SK-N-SH treated with all-trans-retinoic acid at 6 μM for 48 hours (cell line): ENCODE measurements around the gene PTPRCAP.

ENCODE experiments used
- ATAC-seq: fragments of 200-7000 bp; cut with Tn5 transposase; 3 replicates; pipeline ENCODE4 v1.9.1; 2020; ENCODE audit warnings: mild to moderate bottlenecking, moderate library complexity
- ARNTL ChIP-seq: fragments of 450-650 bp; formaldehyde crosslinking; IDR thresholded peaks from 2 replicates; pipeline ENCODE4 v1.5.0; 2020; ENCODE audit warnings: low read depth, mild to moderate bottlenecking, moderate library complexity, borderline replicate concordance
- BACH2 ChIP-seq: fragments of 250-450 bp; sonication (Bioruptor Pico); IDR thresholded peaks from 2 replicates; pipeline ENCODE4 v1.9.0; 2021; ENCODE audit warnings: mild to moderate bottlenecking, borderline replicate concordance
- CREB5 ChIP-seq: fragments of 250-450 bp; sonication (Bioruptor Pico); IDR thresholded peaks from 2 replicates; pipeline ENCODE4 v1.5.1; 2020; ENCODE audit warnings: low read depth, mild to moderate bottlenecking, moderate library complexity
- CSDC2 ChIP-seq: fragments of 250-450 bp; sonication (Bioruptor Pico); IDR thresholded peaks from 2 replicates; pipeline ENCODE4 v1.5.0; 2020; ENCODE audit warnings: mild to moderate bottlenecking, moderate library complexity
- CSRNP3 ChIP-seq: fragments of 250-450 bp; sonication (Bioruptor Pico); IDR thresholded peaks from 2 replicates; pipeline ENCODE4 v1.5.1; 2021; ENCODE audit warnings: mild to moderate bottlenecking, moderate library complexity
- ESRRG ChIP-seq: fragments of 250-450 bp; sonication (Bioruptor Pico); IDR thresholded peaks from 2 replicates; pipeline ENCODE4 v1.6.1; 2021; ENCODE audit warnings: mild to moderate bottlenecking
- GLIS3 ChIP-seq: fragments of 250-450 bp; sonication (Bioruptor Pico); IDR thresholded peaks from 2 replicates; pipeline ENCODE4 v1.5.0; 2020; ENCODE audit warnings: mild to moderate bottlenecking, moderate library complexity
- ISL1 ChIP-seq: fragments of 250-450 bp; sonication (Bioruptor Pico); IDR thresholded peaks from 2 replicates; pipeline ENCODE4 v2.1.2; 2022; ENCODE audit warnings: mild to moderate bottlenecking, moderate library complexity
- OSR1 ChIP-seq: fragments of 250-450 bp; sonication (Bioruptor Pico); IDR thresholded peaks from 2 replicates; pipeline ENCODE4 v1.8.0; 2022; ENCODE audit warnings: moderate library complexity, mild to moderate bottlenecking, inconsistent platforms
- POU6F1 ChIP-seq: fragments of 250-450 bp; sonication (Bioruptor Pico); IDR thresholded peaks from 2 replicates; pipeline ENCODE4 v1.8.0; 2021; ENCODE audit warnings: low read depth, mild to moderate bottlenecking, moderate library complexity, borderline replicate concordance
- PPARA ChIP-seq: fragments of 250-450 bp; sonication (Bioruptor Pico); IDR thresholded peaks from 2 replicates; pipeline ENCODE4 v1.5.0; 2020; ENCODE audit warnings: mild to moderate bottlenecking, borderline replicate concordance
- RARB ChIP-seq: fragments of 250-450 bp; sonication (Bioruptor Pico); IDR thresholded peaks from 2 replicates; pipeline ENCODE4 v1.8.0; 2021; ENCODE audit warnings: mild to moderate bottlenecking, moderate library complexity
- SNAI2 ChIP-seq: fragments of 250-450 bp; sonication (Bioruptor Pico); IDR thresholded peaks from 2 replicates; pipeline ENCODE4 v1.5.0; 2020; ENCODE audit warnings: mild to moderate bottlenecking, moderate library complexity
- TCF4 ChIP-seq: fragments of 250-450 bp; sonication (Bioruptor Pico); IDR thresholded peaks from 2 replicates; pipeline ENCODE4 v1.8.0; 2021; ENCODE audit warnings: mild to moderate bottlenecking, moderate library complexity, borderline replicate concordance
- TSHZ2 ChIP-seq: fragments of 250-450 bp; sonication (Bioruptor Pico); IDR thresholded peaks from 2 replicates; pipeline ENCODE4 v1.5.0; 2020; ENCODE audit warnings: mild to moderate bottlenecking, moderate library complexity
- ZC3H10 ChIP-seq: fragments of 250-450 bp; sonication (Bioruptor Pico); IDR thresholded peaks from 2 replicates; pipeline ENCODE4 v1.5.1; 2021; ENCODE audit warnings: mild to moderate bottlenecking, moderate library complexity
- ZFP3 ChIP-seq: fragments of 250-450 bp; sonication (Bioruptor Pico); IDR thresholded peaks from 2 replicates; pipeline ENCODE4 v1.5.0; 2020; ENCODE audit warnings: mild to moderate bottlenecking, moderate library complexity
- ZFP30 ChIP-seq: fragments of 450-650 bp; formaldehyde crosslinking; IDR thresholded peaks from 2 replicates; pipeline ENCODE4 v1.5.0; 2022; ENCODE audit warnings: mild to moderate bottlenecking, moderate library complexity
- ZNF565 ChIP-seq: fragments of 450-650 bp; formaldehyde crosslinking; conservative IDR thresholded peaks from 2 replicates; pipeline ENCODE4 v1.5.0; 2020; ENCODE audit warnings: low read depth, mild to moderate bottlenecking, moderate library complexity
- ZNF70 ChIP-seq: fragments of 450-650 bp; formaldehyde crosslinking; IDR thresholded peaks from 2 replicates; pipeline ENCODE4 v1.5.0; 2020; ENCODE audit warnings: mild to moderate bottlenecking, moderate library complexity
- ZNF8 ChIP-seq: fragments of 450-650 bp; formaldehyde crosslinking; IDR thresholded peaks from 2 replicates; pipeline ENCODE4 v1.5.0; 2020; ENCODE audit warnings: mild to moderate bottlenecking, moderate library complexity

PTPRCAP gene

GRCh38 chr11:67453816-67454732 is 16.6 kb upstream of the PTPRCAP start:
- ATAC-seq: no peak
- no peak for TF ChIP-seq ARNTL (CRISPR knock-in tag)
- no peak for TF ChIP-seq OSR1 (CRISPR knock-in tag)
- TF ChIP-seq RARB (CRISPR knock-in tag): no peak
- no peak for TF ChIP-seq ZNF70
- TF ChIP-seq ZFP3: no peak
- TF ChIP-seq ZC3H10: no peak
- no peak for TF ChIP-seq ZFP30 (CRISPR knock-in tag)
- no peak for TF ChIP-seq ZNF565 (CRISPR knock-in tag)
- no peak for TF ChIP-seq TCF4
- TF ChIP-seq, all 23 proteins: peak for 0

GRCh38 chr11:67452141-67452952 is 14.9 kb upstream of the PTPRCAP start, which contains the start of gene GPR152:
TSS of gene GPR152 (minus strand) at chr11:67452729. CDS start at chr11:67452724, 5 bp downstream.
- TF ChIP-seq ISL1 (CRISPR knock-in tag) (no peak), GLIS3 (no peak), PPARA (CRISPR knock-in tag) (no peak), CSRNP3 (no peak), ZFP30 (CRISPR knock-in tag) (no peak), TSHZ2 (CRISPR knock-in tag) (no peak), ZFP3 (no peak), ZC3H10 (no peak), ESRRG (CRISPR knock-in tag) (no peak), ARNTL (CRISPR knock-in tag) (no peak), RARB (CRISPR knock-in tag) (no peak), ZNF70 (no peak), OSR1 (CRISPR knock-in tag) (no peak), ZNF565 (CRISPR knock-in tag) (no peak)
- no peak; the same call in 2 of the 3 replicates for ATAC-seq

- no peak for TF ChIP-seq ZNF8
- no peak for TF ChIP-seq CREB5 (CRISPR knock-in tag)
- TF ChIP-seq RARB (CRISPR knock-in tag): no peak
- TF ChIP-seq SNAI2 (CRISPR knock-in tag): no peak
- no peak for TF ChIP-seq OSR1 (CRISPR knock-in tag)
- TF ChIP-seq ZNF70: no peak
- no peak for TF ChIP-seq CSDC2 (CRISPR knock-in tag)
- no peak for TF ChIP-seq ZFP30 (CRISPR knock-in tag)
- TF ChIP-seq ESRRG (CRISPR knock-in tag): no peak
- TF ChIP-seq ARNTL (CRISPR knock-in tag): no peak
- no peak for TF ChIP-seq POU6F1 (CRISPR knock-in tag)
- no peak for TF ChIP-seq BACH2 (CRISPR knock-in tag)
- no peak for TF ChIP-seq ZFP3
- no peak for TF ChIP-seq GLIS3
- TF ChIP-seq ZNF565 (CRISPR knock-in tag): no peak
- no peak for TF ChIP-seq TSHZ2 (CRISPR knock-in tag)
- ATAC-seq: no peak
These were observed 14.1 kb upstream of the PTPRCAP start for GRCh38 chr11:67451658-67451976.
